ENCODE data around the gene MESP2.

- TF ChIP-seq FOXA2 (IDR thresholded peaks at IDR 0.05) (no peak), SP1 (IDR thresholded peaks at IDR 0.05) (no peak), YY1 (IDR thresholded peaks at IDR 0.05) (no peak), GABPA (IDR thresholded peaks at IDR 0.05 in 1 of 2, conservative IDR thresholded peaks at IDR 0.05 in 1 of 2) (no peak), ATF3 (IDR thresholded peaks at IDR 0.05) (no peak), MAX (IDR thresholded peaks at IDR 0.05) (no peak), RXRA (IDR thresholded peaks at IDR 0.05) (no peak), JUND (IDR thresholded peaks at IDR 0.05) (no peak), REST (IDR thresholded peaks at IDR 0.05) (no peak), TAF1 (conservative IDR thresholded peaks at IDR 0.05) (no peak), RAD21 (IDR thresholded peaks at IDR 0.05) (no peak), EGR1 (IDR thresholded peaks at IDR 0.05; ENCODE audit: low read depth in 2 of 2) (no peak)
- TF ChIP-seq, protein P1, sequence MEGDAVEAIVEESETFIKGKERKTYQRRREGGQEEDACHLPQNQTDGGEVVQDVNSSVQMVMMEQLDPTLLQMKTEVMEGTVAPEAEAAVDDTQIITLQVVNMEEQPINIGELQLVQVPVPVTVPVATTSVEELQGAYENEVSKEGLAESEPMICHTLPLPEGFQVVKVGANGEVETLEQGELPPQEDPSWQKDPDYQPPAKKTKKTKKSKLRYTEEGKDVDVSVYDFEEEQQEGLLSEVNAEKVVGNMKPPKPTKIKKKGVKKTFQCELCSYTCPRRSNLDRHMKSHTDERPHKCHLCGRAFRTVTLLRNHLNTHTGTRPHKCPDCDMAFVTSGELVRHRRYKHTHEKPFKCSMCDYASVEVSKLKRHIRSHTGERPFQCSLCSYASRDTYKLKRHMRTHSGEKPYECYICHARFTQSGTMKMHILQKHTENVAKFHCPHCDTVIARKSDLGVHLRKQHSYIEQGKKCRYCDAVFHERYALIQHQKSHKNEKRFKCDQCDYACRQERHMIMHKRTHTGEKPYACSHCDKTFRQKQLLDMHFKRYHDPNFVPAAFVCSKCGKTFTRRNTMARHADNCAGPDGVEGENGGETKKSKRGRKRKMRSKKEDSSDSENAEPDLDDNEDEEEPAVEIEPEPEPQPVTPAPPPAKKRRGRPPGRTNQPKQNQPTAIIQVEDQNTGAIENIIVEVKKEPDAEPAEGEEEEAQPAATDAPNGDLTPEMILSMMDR (IDR thresholded peaks at IDR 0.05; ENCODE audit: low read depth, low read length, missing input control) = no peak
- TF ChIP-seq, protein P2, sequence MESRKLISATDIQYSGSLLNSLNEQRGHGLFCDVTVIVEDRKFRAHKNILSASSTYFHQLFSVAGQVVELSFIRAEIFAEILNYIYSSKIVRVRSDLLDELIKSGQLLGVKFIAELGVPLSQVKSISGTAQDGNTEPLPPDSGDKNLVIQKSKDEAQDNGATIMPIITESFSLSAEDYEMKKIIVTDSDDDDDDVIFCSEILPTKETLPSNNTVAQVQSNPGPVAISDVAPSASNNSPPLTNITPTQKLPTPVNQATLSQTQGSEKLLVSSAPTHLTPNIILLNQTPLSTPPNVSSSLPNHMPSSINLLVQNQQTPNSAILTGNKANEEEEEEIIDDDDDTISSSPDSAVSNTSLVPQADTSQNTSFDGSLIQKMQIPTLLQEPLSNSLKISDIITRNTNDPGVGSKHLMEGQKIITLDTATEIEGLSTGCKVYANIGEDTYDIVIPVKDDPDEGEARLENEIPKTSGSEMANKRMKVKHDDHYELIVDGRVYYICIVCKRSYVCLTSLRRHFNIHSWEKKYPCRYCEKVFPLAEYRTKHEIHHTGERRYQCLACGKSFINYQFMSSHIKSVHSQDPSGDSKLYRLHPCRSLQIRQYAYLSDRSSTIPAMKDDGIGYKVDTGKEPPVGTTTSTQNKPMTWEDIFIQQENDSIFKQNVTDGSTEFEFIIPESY (IDR thresholded peaks at IDR 0.05) = no peak
Measured at GRCh38 chr15:89765694-89766093, 10.4 kb upstream of the MESP2 start.

All from liver (tissue), 3 donors.